ENCODE results near the gene GALC.

- TF ChIP-seq CTCF (IDR thresholded peaks at IDR 0.05) (no peak), POLR2A (IDR thresholded peaks at IDR 0.05) (no peak)
These were observed 16.5 kb upstream of the GALC start for GRCh38 chr14:88009486-88009885.
